Endothelial cell of umbilical vein (primary cell): ENCODE measurements around the gene CACHD1. TPM values are rescaled to one million over a fixed set of nuclear protein-coding genes. Genes with fewer than 3 reads are reported as not detected.

ENCODE experiments used
- BruUV-seq: library from RNA; stranded (reverse); fragments of 400-500 nt; replicated peaks from 2 replicates; lab custom pipeline; 2021; lab: Mats Ljungman, UMichigan
- CTCF ChIA-PET: fragments of 300-600, 350-600 bp; sonication (Branson Sonifier 250); formaldehyde crosslinking; loops from one replicate; lab custom pipeline; 2021; ENCODE audit warnings: antibody characterized with exemption, inconsistent platforms; lab: Charles Lee
- POLR2A ChIA-PET: fragments of 300-600, 350-600 bp; sonication (Branson Sonifier 250); formaldehyde crosslinking; loops from one replicate; lab custom pipeline; 2021; ENCODE audit warnings: antibody characterized with exemption, inconsistent platforms; lab: Charles Lee
- DNase-seq: peaks from one replicate; pipeline ENCODE4 v3.0.0-alpha.2; 2011; ENCODE audit warnings: low read depth, low spot score
- FAIRE-seq: peaks from 2 replicates; lab custom pipeline; 2011; peaks lifted over from hg19 to GRCh38; lab: Jason Lieb, UNC
- H2AFZ ChIP-seq: 2 replicates; pipeline ENCODE4 v1.6.0; 2012; ENCODE audit warnings: low read depth, low read length, control low read depth, inconsistent platforms
- H3K27ac ChIP-seq: 2 replicates; pipeline ENCODE4 v1.5.1; 2011; ENCODE audit warnings: low read depth, mild to moderate bottlenecking, control low read depth, low read length, moderate library complexity; ENCODE audit not compliant: insufficient read depth
- H3K27me3 ChIP-seq, 2 experiments: 2 replicates each; pipeline versions ENCODE4 v1.6.0 to v1.6.1; 2011; ENCODE audit warnings: low read length in 2 of 2, mixed read lengths in 1 of 2; ENCODE audit not compliant: control insufficient read depth in 2 of 2, insufficient read depth in 2 of 2
- H3K36me3 ChIP-seq, 2 experiments: 2 replicates in 1 of 2; 3 replicates in 1 of 2; pipeline ENCODE4 v1.5.1; 2011; ENCODE audit warnings: low read length in 2 of 2, mild to moderate bottlenecking in 1 of 2, moderate library complexity in 1 of 2; ENCODE audit not compliant: control insufficient read depth in 2 of 2, insufficient read depth in 2 of 2; ENCODE audit errors: extremely low read depth in 1 of 2
- H3K4me1 ChIP-seq: 3 replicates; pipeline ENCODE4 v1.5.1; 2011; ENCODE audit warnings: mild to moderate bottlenecking, low read length; ENCODE audit not compliant: control insufficient read depth, insufficient read depth; ENCODE audit errors: extremely low read depth
- H3K4me2 ChIP-seq: 2 replicates; pipeline ENCODE4 v1.6.1; 2011; ENCODE audit warnings: low read length, control low read depth, mixed read lengths; ENCODE audit not compliant: insufficient read depth
- H3K4me3 ChIP-seq, 3 experiments: fragments of 200-600 bp in 1 of 3; sonication (generic), shearing (Covaris generic) in 1 of 3; replicated peaks in 1 of 3; 2 replicates each; pipeline ENCODE4 v1.5.1; 2011 to 2016; ENCODE audit warnings: control low read depth in 3 of 3, low read length in 3 of 3, mild to moderate bottlenecking in 2 of 3, inconsistent platforms in 1 of 3, low read depth in 1 of 3, moderate library complexity in 1 of 3; ENCODE audit not compliant: insufficient read depth in 1 of 3
- H3K79me2 ChIP-seq: 2 replicates; pipeline ENCODE4 v1.6.0; 2012; ENCODE audit warnings: low read length, inconsistent platforms; ENCODE audit not compliant: control insufficient read depth, insufficient read depth
- H3K9ac ChIP-seq: replicated peaks from 2 replicates; pipeline ENCODE3; 2011; ENCODE audit warnings: low read length, control low read depth; ENCODE audit not compliant: insufficient read depth; ENCODE audit errors: extremely low read depth
- H3K9me1 ChIP-seq: replicated peaks from 3 replicates; pipeline ENCODE4 v1.6.0; 2011; ENCODE audit warnings: mild to moderate bottlenecking, low read length; ENCODE audit not compliant: control insufficient read depth, insufficient read depth; ENCODE audit errors: extremely low read depth
- H3K9me3 ChIP-seq: replicated peaks from 2 replicates; pipeline ENCODE4 v1.5.1; 2012; ENCODE audit warnings: low read length, inconsistent platforms; ENCODE audit not compliant: control insufficient read depth, insufficient read depth
- H4K20me1 ChIP-seq: replicated peaks from 2 replicates; pipeline ENCODE3; 2011; ENCODE audit warnings: mild to moderate bottlenecking, low read length; ENCODE audit not compliant: control insufficient read depth, insufficient read depth; ENCODE audit errors: extremely low read depth
- EZH2 ChIP-seq: IDR thresholded peaks from 2 replicates; pipeline ENCODE4 v1.6.1; 2012; ENCODE audit warnings: borderline replicate concordance, low read depth, mild to moderate bottlenecking, moderate library complexity, low read length, inconsistent platforms; ENCODE audit not compliant: severe bottlenecking
- FOS ChIP-seq: IDR thresholded peaks from 2 replicates; pipeline ENCODE4 v1.6.1; 2011; ENCODE audit warnings: mild to moderate bottlenecking, low read length, moderate library complexity, borderline replicate concordance; ENCODE audit not compliant: insufficient read depth
- GATA2 ChIP-seq: IDR thresholded peaks from 2 replicates; pipeline ENCODE4 v1.7.0; 2011; ENCODE audit warnings: low read depth, mild to moderate bottlenecking, moderate library complexity, mixed read lengths, low read length; ENCODE audit not compliant: insufficient read length, insufficient read depth
- JUN ChIP-seq: IDR thresholded peaks from 2 replicates; pipeline ENCODE4 v1.6.1; 2011; ENCODE audit warnings: borderline replicate concordance, low read depth; ENCODE audit not compliant: insufficient read length, insufficient read depth
- MYC ChIP-seq: IDR thresholded peaks from one replicate; pipeline ENCODE4 v1.6.1; 2011; ENCODE audit warnings: mild to moderate bottlenecking, low read depth, low read length
- POLR2A ChIP-seq: IDR thresholded peaks from 2 replicates; pipeline ENCODE4 v1.6.1; 2012; ENCODE audit warnings: low read depth, mild to moderate bottlenecking, control low read depth, low read length
- POLR2AphosphoS5 ChIP-seq: IDR thresholded peaks from 2 replicates; pipeline ENCODE4 v1.6.1; 2012; ENCODE audit warnings: low read depth, mild to moderate bottlenecking, control low read depth, low read length, moderate library complexity; ENCODE audit not compliant: insufficient read depth
- dilution Hi-C: fragments of 300-500 bp; cut with MboI; formaldehyde crosslinking; loops from one replicate; pipeline ENCODE4 v1.15.0; 2019; ENCODE audit warnings: low sequenced_read_pairs; ENCODE audit not compliant: extremely low pct_ligation_motif_present
- intact Hi-C: fragments of 100-400 bp; cut with micrococcal nuclease; formaldehyde crosslinking; loops from one replicate; pipeline ENCODE4 v1.10.0; 2022
- polyA plus RNA-seq, 4 experiments: library from polyadenylated mRNA; depleted of rRNA in 3 of 4; stranded (reverse) in 3 of 4; unstranded in 1 of 4; fragments of >200 nt; gene quantifications; 2 replicates each; pipeline versions ENCODE4 v1.2.1 to v1.2.3, GENCODE V29; 2011 to 2012; ENCODE audit warnings: missing spikeins in 1 of 4
- total RNA-seq: library from RNA; stranded (reverse); gene quantifications from 2 replicates; pipeline ENCODE4 v1.2.3, GENCODE V29; 2021
- TF ChIP-seq, protein P1 (sequence below): IDR thresholded peaks from 2 replicates; pipeline ENCODE4 v1.6.1; 2011; ENCODE audit not compliant: insufficient read depth, insufficient read length
- TF ChIP-seq, protein P2 (sequence below), 2 donors: IDR thresholded peaks; 1 replicate in 1 of 2; 2 replicates in 1 of 2; pipeline ENCODE4 v1.5.1; 2011; ENCODE audit warnings: low read length in 2 of 2, mild to moderate bottlenecking in 2 of 2, moderate library complexity in 2 of 2, control low read depth in 1 of 2, inconsistent platforms in 1 of 2, low read depth in 1 of 2; ENCODE audit not compliant: insufficient read depth in 1 of 2; ENCODE audit errors: extremely low read depth in 1 of 2

The CACHD1 gene
- total and polyA plus RNA-seq, 2 donors (not counting 3 experiments of a cell fraction or from before 2014, with no cell fraction given): 3.6 to 9.3 TPM

DNA sequence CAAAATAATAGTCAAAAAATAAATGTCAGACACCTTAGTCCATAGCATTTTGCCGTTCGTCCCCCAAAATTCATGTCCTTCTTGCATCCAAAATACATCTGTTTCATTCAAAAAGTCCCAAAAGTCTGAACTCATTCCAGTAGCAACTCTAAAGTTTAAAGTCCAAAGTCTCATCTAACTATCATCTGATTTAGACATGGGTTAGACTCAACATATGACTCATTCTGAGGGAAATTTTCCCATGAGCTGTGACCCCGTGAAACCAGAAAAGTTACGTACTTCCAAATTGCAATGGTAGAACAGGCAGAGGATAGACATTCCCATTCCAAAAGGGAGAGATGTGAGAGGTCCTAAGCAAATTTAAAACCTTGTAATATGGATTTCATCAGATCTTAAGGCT, 48.6 kb upstream of the CACHD1 start:
- no TSS peak for BruUV-seq
- no peak overlapping the region for H3K4me2 ChIP-seq
- POLR2A ChIA-PET: no interaction called here
- no peak overlapping the region for H3K9ac ChIP-seq
- no peaks in the 10 kb centered on the region for H3K9me1 ChIP-seq
- H4K20me1 ChIP-seq: no peaks in the 10 kb centered on the region
- H3K9me3 ChIP-seq: no peaks in the 10 kb centered on the region
- no peaks in the 10 kb centered on the region for H3K36me3 ChIP-seq
- no peak for DNase-seq
- H3K27me3 ChIP-seq: peaks cover 0 to 3% of the 10 kb centered on the region in 2 experiments
- no peak overlapping the region for H3K27ac ChIP-seq
- no peaks in the 10 kb centered on the region for H3K4me1 ChIP-seq
- CTCF ChIA-PET: no interaction called here
- intact Hi-C loops: no loop called here
- H3K4me3 ChIP-seq: no peak overlapping the region
- H2AFZ ChIP-seq: no peak overlapping the region
- no peaks in the 10 kb centered on the region for H3K79me2 ChIP-seq
- TF ChIP-seq, protein P1, sequence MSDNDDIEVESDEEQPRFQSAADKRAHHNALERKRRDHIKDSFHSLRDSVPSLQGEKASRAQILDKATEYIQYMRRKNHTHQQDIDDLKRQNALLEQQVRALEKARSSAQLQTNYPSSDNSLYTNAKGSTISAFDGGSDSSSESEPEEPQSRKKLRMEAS: no peak
- TF ChIP-seq EZH2 (no peak), FOS (no peak), MYC (no peak), GATA2 (no peak), POLR2A (no peak), JUN (no peak), POLR2AphosphoS5 (no peak)
- TF ChIP-seq, protein P2, sequence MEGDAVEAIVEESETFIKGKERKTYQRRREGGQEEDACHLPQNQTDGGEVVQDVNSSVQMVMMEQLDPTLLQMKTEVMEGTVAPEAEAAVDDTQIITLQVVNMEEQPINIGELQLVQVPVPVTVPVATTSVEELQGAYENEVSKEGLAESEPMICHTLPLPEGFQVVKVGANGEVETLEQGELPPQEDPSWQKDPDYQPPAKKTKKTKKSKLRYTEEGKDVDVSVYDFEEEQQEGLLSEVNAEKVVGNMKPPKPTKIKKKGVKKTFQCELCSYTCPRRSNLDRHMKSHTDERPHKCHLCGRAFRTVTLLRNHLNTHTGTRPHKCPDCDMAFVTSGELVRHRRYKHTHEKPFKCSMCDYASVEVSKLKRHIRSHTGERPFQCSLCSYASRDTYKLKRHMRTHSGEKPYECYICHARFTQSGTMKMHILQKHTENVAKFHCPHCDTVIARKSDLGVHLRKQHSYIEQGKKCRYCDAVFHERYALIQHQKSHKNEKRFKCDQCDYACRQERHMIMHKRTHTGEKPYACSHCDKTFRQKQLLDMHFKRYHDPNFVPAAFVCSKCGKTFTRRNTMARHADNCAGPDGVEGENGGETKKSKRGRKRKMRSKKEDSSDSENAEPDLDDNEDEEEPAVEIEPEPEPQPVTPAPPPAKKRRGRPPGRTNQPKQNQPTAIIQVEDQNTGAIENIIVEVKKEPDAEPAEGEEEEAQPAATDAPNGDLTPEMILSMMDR (IDR thresholded peaks at IDR 0.05; ENCODE audit: extremely low read depth in 1 of 2, insufficient read depth in 1 of 2, low read depth in 1 of 2, low read length in 2 of 2): no peak
- dilution Hi-C loops: no loop called here
- FAIRE-seq: no peak
